Activated T-cell treated with anti-CD3 and anti-CD28 coated beads for 1 hour (primary cell): ENCODE results near the gene CRYGS.
"Not testable (repeated sequence)": the region's sequence is repeated elsewhere in the genome, so short reads cannot be mapped to it uniquely, and the experiment has no call there.

Experiments used
- DNase-seq: peaks from one replicate; pipeline ENCODE4 v3.0.0-alpha.2; 2020; ENCODE audit warnings: low read depth

CRYGS gene

DNA sequence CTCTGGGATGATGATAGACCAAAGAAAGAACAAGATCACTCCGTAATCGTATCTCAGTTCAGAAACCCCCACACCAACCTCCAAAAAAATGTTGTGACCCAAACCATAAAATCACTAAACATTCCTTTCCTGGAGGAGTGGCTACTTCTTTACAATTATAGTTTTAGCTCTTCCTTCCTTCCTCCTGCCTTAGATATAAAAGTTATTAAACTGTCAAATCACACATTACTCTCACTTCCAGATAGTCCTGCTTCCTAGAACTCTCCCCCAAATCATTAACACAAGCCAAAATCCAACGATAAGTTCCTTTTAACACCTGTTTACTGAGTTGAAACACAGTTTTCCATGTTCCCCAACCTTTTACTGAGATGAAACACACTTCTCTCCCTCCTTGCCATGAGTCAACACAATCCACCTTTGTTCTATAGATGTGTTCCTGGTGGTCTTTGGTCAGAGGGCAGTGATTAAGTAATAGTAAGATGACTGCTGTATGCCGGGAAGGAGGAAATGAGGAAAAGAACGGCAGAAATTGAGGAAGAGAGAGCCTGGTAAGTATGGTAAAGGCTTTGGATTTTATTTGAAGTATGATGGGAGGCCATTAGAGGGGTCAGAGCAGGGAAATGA is 8.3 kb upstream of the CRYGS start:
- no peak for DNase-seq

DNA sequence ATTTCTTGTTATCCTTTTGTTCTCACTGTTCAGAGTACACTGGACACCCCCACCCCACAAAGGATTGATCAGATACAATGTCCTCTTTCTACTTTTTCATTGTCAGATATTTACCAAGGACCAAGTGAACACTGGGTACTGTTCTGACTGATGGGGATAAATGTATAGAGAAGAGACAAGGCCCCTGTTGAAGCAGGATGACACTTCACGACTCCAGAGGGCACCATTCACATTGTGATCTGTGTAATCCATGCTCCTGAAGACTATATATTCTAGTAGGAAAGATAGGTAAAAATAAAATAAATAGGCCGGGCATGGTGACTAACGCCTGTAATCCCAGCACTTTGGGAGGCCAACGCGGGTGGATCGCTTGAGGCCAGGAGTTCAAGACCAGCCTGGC is 7.2 kb upstream of the CRYGS start:
- no peak for DNase-seq

DNA sequence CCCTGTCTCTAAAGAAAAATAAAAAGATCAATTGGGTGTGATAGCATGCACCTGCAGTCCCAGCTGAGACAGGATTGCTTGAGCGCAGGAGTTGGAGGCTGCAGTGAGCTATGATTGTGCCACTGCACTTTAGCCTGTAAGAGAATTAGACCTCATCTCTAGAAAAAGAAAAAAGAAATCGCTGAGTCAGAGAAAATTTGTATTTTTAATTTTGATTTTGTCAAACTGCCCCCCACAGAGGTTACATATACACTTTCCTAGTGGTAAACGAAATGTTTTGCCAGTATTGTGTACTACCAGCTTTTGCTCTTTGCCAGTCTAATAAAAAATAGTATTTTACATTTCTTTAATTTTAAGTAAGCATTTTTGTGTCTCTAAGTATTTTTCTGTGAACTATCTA is 5.3 kb upstream of the CRYGS start:
- DNase-seq: no peak

DNA sequence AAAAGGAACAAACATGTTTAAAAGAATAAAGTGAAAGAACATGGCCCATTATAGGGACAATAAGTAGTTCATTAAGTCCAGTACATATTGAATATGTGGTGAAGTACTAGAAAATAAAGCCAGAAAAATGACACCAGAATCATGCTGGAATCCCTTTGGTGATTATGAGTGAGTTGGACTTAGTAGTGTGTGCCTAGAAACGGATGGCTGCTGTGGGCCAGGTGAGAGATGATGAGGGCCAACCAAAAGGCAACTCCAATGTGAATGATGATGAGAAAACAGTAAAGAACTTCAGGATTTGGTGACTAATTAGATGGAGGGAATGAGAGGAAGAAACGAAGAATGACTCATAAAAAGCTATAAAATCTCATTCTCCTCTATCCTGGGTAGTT is 3.3 kb downstream of the CRYGS start:
- DNase-seq: no peak

DNA sequence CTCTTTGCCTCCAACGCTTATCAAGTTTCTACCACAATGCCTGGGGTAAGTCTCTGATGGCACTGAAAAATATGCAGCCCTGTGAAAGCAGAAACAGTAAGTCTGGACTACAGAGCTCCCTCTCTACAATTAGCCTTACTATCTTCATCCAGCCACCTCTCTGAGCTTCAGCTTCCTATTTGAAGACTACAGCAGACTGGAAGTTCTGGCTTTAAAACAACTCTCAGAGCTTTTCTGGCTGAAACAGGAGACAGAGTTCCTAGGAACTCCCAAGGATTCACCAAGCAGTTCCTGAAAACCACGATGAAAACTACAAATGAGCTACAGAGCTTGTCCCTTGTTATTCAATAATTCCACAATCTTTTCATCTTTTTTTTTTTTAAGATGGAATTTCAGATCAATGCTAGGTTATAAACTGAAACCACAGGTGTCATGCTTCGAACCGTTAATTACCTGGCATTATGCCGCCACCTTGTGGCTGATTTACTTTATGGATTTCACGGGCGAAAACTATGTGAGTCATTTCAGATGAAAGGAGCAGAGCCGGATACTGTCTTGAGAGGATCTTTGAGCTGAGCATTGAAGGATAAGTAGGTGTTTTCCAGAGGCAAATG is 3.9 kb downstream of the CRYGS start:
- DNase-seq: peak; percentile 74

DNA sequence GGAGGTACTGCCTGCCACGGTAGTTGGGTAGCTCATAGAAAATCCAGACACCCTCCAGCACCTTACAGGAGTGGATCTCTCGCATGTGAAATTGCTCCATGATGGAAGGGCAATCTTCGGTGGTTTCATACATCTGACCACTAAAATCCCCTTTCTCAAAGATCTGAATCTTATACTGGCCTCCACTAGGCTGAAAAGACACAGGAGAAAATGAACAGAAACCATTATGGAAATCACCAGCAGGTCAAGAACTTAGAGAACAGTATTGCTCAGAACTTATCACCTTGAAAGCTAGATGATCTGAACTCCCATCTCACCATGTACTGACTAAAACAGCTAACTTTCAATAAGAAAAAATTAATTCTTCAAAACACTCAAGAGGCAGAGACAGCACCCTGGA is 5.4 kb downstream of the CRYGS start:
- DNase-seq: no peak

DNA sequence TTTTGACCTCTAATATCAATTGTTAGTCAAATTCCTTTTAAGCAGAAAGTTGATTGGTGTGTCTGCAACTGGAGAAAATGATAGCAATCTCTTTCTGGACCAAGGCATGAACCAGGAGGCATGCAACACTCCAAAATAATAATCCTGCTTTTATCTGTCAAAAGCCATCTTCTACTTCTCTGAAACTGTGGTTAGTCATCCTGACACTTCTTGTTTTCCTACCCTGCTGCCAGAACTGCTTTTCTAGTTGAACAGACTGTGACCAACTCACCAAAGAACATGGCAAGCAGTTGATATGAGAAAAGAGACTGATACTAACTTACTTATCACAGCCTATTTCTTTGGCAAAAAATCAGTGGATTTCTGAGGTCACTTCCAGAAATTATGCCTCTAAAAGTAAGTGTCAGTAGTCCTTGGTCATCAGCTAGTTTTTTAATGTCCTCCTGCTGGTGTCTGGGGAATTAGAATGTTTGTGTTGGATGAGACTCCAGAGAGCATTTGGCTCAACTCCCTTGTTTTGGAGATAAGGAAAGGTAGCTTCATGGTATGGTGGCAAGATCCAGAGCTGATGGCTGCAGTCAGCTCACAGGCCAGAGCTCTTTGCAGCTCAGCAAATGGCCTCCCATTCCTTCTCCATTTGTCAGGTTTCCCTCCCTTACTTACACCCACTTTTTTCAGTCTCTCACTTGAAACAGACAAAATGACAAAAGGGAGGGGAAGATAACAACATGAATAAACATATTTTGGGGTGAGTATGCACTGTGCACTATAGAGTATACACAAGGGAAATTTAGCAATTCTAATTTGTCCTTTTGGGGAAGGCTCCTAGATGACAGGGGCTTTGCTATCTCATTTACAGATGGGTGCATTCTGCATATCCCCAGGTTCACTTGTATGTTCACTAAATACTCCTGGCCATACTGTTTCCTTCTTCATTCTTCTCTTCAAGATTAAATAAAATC is 7.0 kb downstream of the CRYGS start:
- no peak for DNase-seq

DNA sequence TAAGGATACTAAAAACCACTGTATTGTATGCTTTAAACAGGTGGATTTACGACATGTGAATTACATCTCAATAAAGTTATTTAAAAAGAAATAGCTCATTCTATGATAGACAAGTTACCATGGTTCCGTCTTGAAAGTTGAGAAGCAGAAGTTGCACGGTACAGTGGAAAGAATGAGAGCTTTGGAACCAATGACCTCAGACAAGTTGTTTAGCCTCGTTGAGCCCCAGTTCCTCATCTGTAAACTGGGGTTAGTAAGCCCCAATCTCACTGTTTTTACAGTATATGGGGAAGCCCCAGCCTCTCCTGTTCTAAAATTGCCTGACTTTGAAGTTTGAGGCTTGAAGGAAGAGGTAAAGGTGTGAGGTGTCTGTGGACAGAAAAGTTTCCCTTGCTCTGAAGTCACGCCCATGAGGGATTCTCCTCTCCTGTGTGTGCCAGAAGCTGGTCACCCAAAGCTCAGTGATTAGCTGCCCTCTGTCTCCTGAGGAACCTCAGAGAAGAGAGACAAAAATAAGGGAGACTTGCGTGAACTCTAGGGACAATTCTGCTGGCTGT is 10.0 kb downstream of the CRYGS start:
- no peak for DNase-seq

DNA sequence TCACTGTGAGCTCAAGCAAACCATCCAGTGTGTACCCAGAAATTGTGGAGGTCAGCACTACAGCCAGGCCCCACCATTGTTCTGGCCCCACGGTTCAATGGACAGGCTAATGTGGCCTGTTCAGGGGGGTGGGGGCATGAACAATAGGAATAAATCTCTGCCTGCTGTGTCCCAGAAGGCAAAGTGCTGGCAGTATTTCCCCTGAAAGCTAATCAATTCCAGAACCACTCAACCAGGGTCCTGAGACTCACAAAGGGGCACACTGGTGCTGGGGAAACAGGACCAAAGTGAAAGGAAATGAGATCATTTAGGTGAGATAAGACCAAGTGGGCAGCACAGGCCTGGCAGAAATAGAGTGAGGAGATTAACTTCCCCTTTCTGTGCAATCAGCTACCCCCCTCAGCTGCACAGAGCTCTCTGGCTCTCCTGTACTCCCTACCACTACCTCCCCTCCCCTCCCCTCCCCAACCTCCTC is 11.5 kb downstream of the CRYGS start:
- DNase-seq: no peak

DNA sequence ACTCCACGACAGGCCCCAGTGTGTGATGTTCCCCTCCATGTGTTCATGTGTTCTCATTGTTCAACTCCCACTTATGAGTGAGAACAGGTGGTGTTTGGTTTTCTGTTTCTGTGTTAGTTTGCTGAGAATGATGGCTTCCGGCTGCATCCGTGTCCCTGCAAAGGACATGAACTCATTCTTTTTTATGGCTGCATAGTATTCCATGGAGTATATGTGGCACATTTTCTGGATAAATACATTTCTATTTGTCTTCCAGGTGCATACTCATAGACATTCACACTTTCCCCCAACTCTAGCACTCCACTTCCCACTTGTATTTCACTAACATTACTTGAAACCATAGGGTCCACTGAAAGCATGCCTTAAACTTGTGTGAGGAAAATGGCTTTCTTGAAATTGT is 12.5 kb downstream of the CRYGS start:
- DNase-seq: not testable (repeated sequence)

DNA sequence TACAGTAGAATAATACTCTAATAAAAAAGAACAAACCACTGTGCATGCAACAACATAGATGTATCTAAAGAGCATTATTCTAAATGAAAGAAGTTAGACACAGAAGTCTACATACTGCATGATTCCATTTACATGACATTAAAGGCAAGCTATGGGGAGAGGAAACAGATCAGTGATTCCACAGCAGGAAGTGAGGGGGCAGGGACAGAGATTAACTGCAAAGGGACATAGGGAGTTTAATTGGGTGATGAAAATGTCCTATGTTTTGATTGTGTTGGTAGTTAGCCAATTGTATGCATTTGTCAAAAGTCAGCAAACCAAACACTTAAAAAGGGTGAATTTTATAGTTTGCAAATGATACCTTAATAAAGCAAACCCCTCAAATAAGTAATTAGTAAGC is 13.8 kb downstream of the CRYGS start:
- DNase-seq: no peak

DNA sequence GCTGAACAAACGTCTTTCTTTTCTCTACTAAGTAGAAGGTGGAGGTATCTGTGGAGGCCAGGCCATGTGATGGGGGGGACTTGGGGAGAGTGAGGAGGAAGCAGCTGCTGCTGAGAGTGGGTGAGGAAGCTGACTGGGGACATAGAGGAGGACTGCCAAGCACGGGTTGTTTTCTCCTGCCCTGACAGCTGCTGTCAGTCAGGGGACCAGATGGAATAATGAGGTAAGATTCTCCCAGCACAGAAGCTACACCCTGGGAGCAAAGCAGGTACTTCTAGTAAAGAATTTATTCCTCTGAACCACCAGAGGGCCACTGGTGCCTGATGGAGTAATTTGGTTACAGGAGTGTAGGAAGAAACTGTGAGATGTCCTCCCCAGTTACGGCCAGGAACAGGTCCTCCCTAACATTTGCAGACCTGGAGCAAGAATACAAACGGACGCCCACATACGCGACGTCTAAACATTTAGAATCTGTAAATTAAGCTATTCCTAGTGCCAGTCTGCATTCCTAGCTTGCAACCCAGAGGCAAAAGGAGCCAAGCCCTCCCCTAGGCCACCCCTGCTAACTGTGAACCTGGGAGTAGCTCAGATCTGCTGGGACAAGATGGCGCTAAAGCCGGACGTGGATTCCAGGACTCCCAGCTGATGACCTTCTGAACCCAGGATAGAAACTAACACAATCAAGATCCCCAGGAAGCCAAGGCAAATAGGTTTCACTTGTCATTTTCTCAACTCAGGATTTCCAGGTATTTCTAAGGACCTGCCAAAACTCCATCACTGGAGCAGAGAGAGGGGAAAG is 14.8 kb downstream of the CRYGS start:
- no peak for DNase-seq

DNA sequence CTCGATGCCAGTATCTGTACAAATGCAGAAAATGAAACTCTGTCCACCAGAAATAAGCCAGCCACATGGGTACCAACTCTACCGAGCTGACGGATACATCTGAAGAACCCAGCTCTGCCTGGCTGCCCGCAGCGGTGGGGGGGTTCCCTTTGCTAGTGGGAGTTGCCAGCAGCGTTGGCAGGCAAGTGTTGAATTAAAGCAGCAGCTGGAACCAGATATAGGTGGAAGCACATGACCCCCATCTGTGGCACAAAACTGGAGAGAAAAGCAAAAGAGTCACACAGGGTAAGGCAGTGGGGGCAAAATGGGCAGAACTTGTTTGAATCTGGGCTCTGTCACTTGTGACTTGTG is 17.9 kb downstream of the CRYGS start:
- DNase-seq: no peak

DNA sequence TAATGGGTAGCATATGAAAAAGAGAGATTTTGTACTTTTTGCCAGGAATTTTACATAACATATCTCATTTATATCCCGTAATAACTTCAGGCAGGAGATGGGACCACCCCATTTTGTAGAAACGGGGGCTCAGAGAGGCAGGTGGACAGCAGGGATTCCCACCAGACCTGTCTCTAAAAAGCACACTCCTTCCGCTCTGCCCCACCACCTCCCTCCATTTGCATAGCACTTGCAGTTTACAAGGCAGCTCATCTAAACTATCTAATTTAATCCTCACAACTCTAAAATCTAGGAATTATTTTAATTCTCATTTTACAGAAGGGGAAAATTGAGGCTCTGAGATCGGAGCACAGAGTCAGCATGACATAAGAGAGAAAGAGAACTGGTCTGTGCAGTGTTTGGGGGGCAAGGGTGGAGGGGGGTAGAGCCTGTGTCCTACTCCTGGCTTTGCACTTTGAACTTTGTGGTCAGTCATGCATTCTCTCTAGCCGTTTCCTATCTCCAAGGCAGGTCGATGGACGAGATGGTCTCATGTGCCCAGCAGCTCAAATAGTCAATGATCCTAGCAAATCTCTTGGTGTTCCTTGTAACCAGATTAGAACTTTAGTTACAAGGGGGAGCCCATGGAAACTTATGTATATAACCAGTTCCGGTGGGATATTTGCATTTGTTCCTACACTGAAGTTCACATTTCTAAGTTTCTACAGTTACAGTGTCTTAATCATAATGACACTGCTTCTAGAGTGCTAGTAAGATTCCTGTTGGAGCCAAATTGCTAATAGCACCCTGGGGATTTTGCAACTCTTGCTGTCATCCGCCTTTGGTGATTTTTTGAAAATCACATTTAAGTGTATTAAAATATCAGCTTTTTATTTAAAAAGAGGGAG is 18.6 kb downstream of the CRYGS start:
- no peak for DNase-seq

DNA sequence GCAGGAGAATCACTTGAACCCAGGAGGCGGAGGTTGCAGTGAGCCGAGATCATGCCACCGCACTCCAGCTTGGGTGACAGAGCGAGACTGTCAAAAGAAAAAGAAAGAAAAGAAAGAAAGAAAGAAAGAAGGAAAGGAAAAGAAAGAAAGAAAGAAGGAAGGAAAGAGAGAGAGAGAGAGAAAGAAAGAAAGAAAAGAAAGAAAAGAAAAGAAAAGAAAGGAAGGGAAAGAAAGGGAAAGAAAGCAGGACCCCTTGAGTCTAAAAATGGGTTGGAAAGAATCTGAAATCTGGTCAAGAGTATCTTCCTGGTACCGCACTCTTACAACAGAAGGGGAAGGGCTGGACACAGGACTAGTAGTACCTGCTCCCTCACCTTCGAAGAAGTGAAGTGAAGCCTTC is 19.6 kb downstream of the CRYGS start:
- no peak for DNase-seq

DNA sequence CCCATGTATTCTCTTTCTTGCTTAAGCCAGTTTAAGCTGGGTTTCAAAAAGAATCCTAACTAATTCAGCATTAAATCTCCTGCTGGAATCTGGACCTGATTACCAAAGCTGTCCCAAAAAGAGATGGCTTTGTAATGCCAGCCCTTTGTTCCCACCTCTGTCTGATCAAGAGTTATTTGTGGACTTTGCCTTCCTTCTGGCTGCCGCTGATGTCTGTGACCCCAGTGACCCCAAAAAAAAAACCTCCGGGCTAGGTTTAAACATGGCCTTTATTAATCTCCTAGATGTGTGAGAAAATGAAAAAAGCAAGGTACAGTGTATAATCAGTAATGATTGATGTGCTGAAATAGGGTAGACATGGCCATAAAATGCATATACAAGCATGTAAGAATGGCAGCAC is 20.7 kb downstream of the CRYGS start:
- DNase-seq: no peak

DNA sequence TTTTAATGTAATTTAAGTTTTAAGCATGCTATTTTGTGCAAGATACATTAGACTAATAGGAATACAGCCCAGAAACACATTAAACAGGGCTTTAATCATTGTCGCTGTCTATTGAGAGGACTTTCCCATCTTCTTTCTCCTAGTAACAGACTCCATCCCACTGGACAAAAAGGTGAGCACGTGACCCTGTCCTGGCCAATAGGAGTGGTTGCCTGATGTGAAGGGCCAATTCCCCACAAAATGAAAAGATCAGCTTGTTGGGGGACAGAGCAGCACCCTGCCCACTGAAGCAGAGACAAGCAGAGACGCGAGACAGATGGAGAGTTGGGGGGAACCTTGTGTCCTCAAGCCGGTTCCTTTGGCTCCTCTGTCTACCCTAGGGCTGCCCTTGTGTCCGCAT is 21.2 kb downstream of the CRYGS start:
- no peak for DNase-seq

DNA sequence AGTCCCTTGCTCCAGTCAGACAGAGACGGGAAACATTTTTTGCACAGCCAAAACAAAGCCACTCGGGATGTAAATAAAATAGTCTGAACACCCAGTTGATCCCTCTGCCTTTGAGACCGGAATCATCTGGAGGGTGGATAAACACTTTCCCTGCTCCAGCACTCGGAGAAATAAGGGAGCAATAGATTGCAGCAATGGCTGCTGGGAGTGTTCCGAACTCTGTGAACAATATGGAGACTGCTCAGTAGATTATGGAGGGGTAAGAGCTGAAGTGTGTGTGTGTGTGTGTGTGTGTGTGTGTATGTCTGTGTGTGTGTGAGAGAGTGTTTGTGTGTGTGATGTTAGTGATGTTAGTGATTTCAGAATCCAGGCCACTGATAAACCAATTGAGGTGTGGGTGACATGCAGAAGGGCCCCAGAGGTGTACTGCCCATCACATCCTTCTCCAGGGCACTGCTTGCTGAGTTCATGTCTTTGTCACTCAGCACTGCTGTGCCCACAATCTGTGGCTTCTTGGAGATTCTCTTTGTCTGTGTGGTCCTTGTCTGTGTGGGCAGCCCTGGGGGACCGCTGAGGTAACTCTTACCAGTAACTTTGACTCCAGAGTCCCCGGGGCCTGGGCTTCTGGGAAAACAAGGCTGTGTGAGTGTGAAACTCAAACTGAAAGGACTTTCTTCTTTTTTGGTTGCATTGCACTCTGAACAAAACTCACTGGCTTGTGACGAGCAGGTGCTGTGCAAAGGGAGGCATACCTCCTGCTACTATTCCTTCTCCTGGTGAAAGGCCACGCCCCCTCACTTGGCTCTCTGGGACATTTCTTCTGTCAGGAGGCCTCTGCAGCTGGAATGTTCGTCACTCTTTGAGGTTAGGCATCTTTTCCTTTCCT is 23.0 kb downstream of the CRYGS start:
- no peak for DNase-seq

DNA sequence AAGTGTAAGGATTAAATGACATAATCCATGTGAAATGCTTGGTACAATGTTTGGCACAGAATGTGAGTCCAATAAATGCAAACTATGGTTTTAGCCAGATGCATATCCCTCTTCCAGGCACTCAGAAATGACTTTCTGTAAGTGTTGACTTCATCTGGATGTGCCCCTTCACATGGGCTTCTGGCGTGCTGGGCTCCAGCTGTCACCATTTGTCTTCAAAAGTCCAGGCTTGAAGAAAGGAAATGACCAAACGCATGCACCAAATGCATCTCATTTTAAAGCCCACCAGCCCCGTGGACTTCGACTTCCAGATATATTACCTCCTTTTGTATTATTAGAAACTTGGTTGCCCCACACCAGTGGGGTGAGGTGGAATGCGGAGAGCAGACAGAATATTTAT is 23.7 kb downstream of the CRYGS start:
- no peak for DNase-seq
